ENCODE results near the gene FOXJ2. TPM values are rescaled to one million over a fixed set of nuclear protein-coding genes. Genes with fewer than 3 reads are reported as not detected.
"Not testable (repeated sequence)": the region's sequence is repeated elsewhere in the genome, so short reads cannot be mapped to it uniquely, and the experiment has no call there.

FOXJ2 gene
- total RNA-seq, 1 experiment from 2014 or later = 18.7 TPM

DNA sequence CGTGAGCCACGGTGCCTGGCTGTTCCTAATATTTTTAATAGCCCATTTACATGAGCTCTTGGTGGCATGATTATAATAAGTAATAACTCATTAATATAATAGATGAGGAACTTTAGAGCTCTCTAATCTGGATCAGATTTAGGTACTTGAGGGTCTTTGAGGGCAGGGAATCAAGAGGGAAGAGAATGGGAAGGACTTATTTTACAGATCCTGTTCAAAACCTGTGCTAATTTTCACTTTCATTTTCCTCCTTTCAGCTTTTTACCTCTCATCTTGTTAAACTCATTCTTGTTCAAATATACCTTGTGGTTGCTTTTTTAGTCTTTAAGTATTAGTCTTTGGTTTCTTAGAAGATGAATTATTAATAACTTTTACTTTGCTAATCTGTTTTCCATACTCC is 55.1 kb downstream of the FOXJ2 start:
- Mint-ChIP-seq H3K9me3 (ENCODE audit: unreplicated experiment) (no peaks in the 10 kb centered on the region), H3K27me3 (ENCODE audit: insufficient read depth, unreplicated experiment) (no peaks in the 10 kb centered on the region), H3K36me3 (ENCODE audit: insufficient read depth, unreplicated experiment) (peaks cover 28% of the 10 kb centered on the region), H3K4me1 (ENCODE audit: low read depth, unreplicated experiment) (no peaks in the 10 kb centered on the region), H3K4me3 (ENCODE audit: unreplicated experiment) (no peak overlapping the region), H3K27ac (ENCODE audit: unreplicated experiment) (no peak overlapping the region)
- TF ChIP-seq, protein P1, sequence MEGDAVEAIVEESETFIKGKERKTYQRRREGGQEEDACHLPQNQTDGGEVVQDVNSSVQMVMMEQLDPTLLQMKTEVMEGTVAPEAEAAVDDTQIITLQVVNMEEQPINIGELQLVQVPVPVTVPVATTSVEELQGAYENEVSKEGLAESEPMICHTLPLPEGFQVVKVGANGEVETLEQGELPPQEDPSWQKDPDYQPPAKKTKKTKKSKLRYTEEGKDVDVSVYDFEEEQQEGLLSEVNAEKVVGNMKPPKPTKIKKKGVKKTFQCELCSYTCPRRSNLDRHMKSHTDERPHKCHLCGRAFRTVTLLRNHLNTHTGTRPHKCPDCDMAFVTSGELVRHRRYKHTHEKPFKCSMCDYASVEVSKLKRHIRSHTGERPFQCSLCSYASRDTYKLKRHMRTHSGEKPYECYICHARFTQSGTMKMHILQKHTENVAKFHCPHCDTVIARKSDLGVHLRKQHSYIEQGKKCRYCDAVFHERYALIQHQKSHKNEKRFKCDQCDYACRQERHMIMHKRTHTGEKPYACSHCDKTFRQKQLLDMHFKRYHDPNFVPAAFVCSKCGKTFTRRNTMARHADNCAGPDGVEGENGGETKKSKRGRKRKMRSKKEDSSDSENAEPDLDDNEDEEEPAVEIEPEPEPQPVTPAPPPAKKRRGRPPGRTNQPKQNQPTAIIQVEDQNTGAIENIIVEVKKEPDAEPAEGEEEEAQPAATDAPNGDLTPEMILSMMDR (IDR thresholded peaks at IDR 0.05; ENCODE audit: insufficient read depth in 1 of 2, low read depth in 1 of 2, low read length in 1 of 2, severe bottlenecking in 1 of 2, unreplicated experiment in 1 of 2) = no peak
- no peaks in the 10 kb centered on the region for H3K9me3 ChIP-seq
- H3K36me3 ChIP-seq (ENCODE audit: control insufficient read depth, insufficient read depth, low read length) = no peaks in the 10 kb centered on the region
- ChIA-PET POLR2A (no interaction called here), CTCF (no interaction called here)
- no peaks in the 10 kb centered on the region for H3K27me3 ChIP-seq (replicated peaks; ENCODE audit: control insufficient read depth, insufficient read depth, low read length)
- DNase-seq = no peak
- intact Hi-C loops (cut with micrococcal nuclease; ENCODE audit: unreplicated experiment) = no loop called here
- no TSS peak for BruUV-seq (replicated peaks)
- no peak overlapping the region for H3K4me3 ChIP-seq (ENCODE audit: low read depth, low read length)
- no peaks in the 10 kb centered on the region for H3K4me1 ChIP-seq

DNA sequence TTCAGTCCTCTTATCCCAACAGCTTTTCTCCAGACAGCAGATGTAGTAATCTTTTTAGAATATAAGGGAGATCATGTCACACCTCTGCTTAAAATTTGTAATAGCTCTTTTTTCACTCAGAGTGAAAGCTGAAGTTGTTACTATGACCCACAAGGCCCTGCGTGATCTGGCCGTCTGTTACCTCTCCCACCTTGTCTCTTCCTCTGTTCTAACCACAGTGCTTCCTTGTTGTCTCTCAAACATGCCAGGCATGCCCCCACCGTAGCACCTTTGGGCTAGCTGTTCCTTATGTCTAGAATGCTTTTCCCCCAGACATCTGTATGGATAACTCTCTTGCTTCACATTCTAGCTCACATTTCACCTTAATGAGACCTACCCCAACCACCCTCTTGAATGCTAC is 56.1 kb downstream of the FOXJ2 start:
- POLR2A ChIA-PET = no interaction called here
- no peak overlapping the region for H3K27ac Mint-ChIP-seq (ENCODE audit: unreplicated experiment)
- intact Hi-C loops (cut with micrococcal nuclease; ENCODE audit: unreplicated experiment) = no loop called here
- H3K4me1 ChIP-seq = no peaks in the 10 kb centered on the region
- H3K9me3 Mint-ChIP-seq (ENCODE audit: unreplicated experiment) = no peaks in the 10 kb centered on the region
- no TSS peak for BruUV-seq (replicated peaks)
- H3K9me3 ChIP-seq = no peaks in the 10 kb centered on the region
- H3K27me3 ChIP-seq (replicated peaks; ENCODE audit: control insufficient read depth, insufficient read depth, low read length) = no peaks in the 10 kb centered on the region
- no peaks in the 10 kb centered on the region for H3K4me1 Mint-ChIP-seq (ENCODE audit: low read depth, unreplicated experiment)
- H3K36me3 ChIP-seq (ENCODE audit: control insufficient read depth, insufficient read depth, low read length) = no peaks in the 10 kb centered on the region; the same call in 1 of the 2 replicates
- peaks cover 35% of the 10 kb centered on the region for H3K36me3 Mint-ChIP-seq (ENCODE audit: insufficient read depth, unreplicated experiment)
- H3K4me3 ChIP-seq (ENCODE audit: low read depth, low read length) = no peak overlapping the region
- DNase-seq = no peak
- H3K27me3 Mint-ChIP-seq (ENCODE audit: insufficient read depth, unreplicated experiment) = no peaks in the 10 kb centered on the region
- TF ChIP-seq, protein P1 (IDR thresholded peaks at IDR 0.05; ENCODE audit: insufficient read depth in 1 of 2, low read depth in 1 of 2, low read length in 1 of 2, severe bottlenecking in 1 of 2, unreplicated experiment in 1 of 2) = no peak
- CTCF ChIA-PET = no interaction called here
- H3K4me3 Mint-ChIP-seq (ENCODE audit: unreplicated experiment) = no peak overlapping the region

DNA sequence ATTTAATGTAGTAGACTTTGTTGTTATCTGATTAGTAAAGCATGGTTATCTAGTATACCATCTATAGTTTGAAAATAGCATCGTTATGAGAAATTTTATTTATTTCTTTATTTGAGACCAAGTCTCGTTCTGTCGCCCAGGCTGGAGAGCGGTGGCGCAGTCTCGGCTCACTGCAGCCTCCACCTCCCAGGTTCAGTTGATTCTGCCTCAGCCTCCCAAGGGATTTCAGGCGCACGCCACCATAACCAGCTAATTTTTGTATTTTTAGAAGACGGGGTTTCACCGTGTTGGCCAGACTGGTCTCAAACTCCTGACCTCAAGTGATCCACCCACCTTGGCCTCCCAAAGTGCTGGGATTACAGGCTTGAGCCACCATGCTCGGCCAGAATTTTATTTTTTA is 56.8 kb downstream of the FOXJ2 start:
- intact Hi-C loops (cut with micrococcal nuclease; ENCODE audit: unreplicated experiment) = not testable (repeated sequence)

DNA sequence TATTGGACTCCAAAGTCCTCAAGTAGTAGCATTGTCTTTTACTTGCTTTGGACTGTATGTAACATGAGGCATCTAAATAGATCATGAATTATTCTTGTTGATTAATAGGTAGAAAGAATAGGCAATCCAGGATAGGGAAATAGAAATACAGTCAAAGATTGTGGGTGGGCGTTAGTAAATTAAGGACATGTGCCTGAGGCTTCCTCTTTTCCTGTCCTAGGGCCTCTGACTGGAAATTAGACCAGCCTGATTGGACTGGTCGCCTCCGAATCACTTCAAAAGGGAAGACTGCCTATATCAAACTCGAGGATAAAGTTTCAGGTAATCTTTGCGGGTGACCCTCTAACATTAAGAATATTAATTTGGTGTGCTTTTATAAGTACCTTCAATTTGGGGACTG is 57.2 kb downstream of the FOXJ2 start:
- BruUV-seq (replicated peaks) = no TSS peak
- no peaks in the 10 kb centered on the region for H3K9me3 Mint-ChIP-seq (ENCODE audit: unreplicated experiment)
- Histone ChIP-seq H3K36me3 (ENCODE audit: control insufficient read depth, insufficient read depth, low read length) (no peaks in the 10 kb centered on the region; the same call in 1 of the 2 replicates), H3K4me1 (no peaks in the 10 kb centered on the region), H3K4me3 (ENCODE audit: low read depth, low read length) (no peak overlapping the region), H3K9me3 (no peaks in the 10 kb centered on the region), H3K27me3 (replicated peaks; ENCODE audit: control insufficient read depth, insufficient read depth, low read length) (no peaks in the 10 kb centered on the region)
- no peaks in the 10 kb centered on the region for H3K27me3 Mint-ChIP-seq (ENCODE audit: insufficient read depth, unreplicated experiment)
- H3K4me3 Mint-ChIP-seq (ENCODE audit: unreplicated experiment) = no peak overlapping the region
- H3K36me3 Mint-ChIP-seq (ENCODE audit: insufficient read depth, unreplicated experiment) = peaks cover 44% of the 10 kb centered on the region
- no peaks in the 10 kb centered on the region for H3K4me1 Mint-ChIP-seq (ENCODE audit: low read depth, unreplicated experiment)
- ChIA-PET CTCF (no interaction called here), POLR2A (no interaction called here)
- intact Hi-C loops (cut with micrococcal nuclease; ENCODE audit: unreplicated experiment) = no loop called here
- TF ChIP-seq, protein P1 (IDR thresholded peaks at IDR 0.05; ENCODE audit: insufficient read depth in 1 of 2, low read depth in 1 of 2, low read length in 1 of 2, severe bottlenecking in 1 of 2, unreplicated experiment in 1 of 2) = no peak
- no peak overlapping the region for H3K27ac Mint-ChIP-seq (ENCODE audit: unreplicated experiment)
- no peak for DNase-seq

More for the DNA sequence above, 56.8 kb downstream of the FOXJ2 start:
- POLR2A ChIA-PET; H3K4me3 Mint-ChIP-seq (ENCODE audit: unreplicated experiment); DNase-seq; BruUV-seq (replicated peaks); H3K27me3 ChIP-seq (replicated peaks; ENCODE audit: control insufficient read depth, insufficient read depth, low read length); H3K4me1 ChIP-seq; H3K9me3 Mint-ChIP-seq (ENCODE audit: unreplicated experiment); H3K27ac Mint-ChIP-seq (ENCODE audit: unreplicated experiment); H3K4me3 ChIP-seq (ENCODE audit: low read depth, low read length); CTCF ChIA-PET; H3K9me3 ChIP-seq; H3K36me3 ChIP-seq (ENCODE audit: control insufficient read depth, insufficient read depth, low read length); H3K27me3 Mint-ChIP-seq (ENCODE audit: insufficient read depth, unreplicated experiment); H3K4me1 Mint-ChIP-seq (ENCODE audit: low read depth, unreplicated experiment): not testable (repeated sequence)
- peaks cover 39% of the 10 kb centered on the region for H3K36me3 Mint-ChIP-seq (ENCODE audit: insufficient read depth, unreplicated experiment)

Data from Caco-2 (cell line).